ENCODE measurements around the gene CPLX3.
A peak's percentile ranks its signal among the peaks of the same experiment; 100 is the strongest.

The CPLX3 gene

GRCh38 chr15:74858369-74858740, 31.9 kb downstream of the CPLX3 start:
- H3K4me3 ChIP-seq (ENCODE audit: low read depth, low read length), result no peak overlapping the region
- TF ChIP-seq MYC (IDR thresholded peaks at IDR 0.05; ENCODE audit: low read depth, low read length) (no peak), POLR2A (IDR thresholded peaks at IDR 0.05; ENCODE audit: extremely low read depth, insufficient read length) (no peak), MAX (IDR thresholded peaks at IDR 0.05; ENCODE audit: low read depth, low read length) (no peak), CTCF (IDR thresholded peaks at IDR 0.05; ENCODE audit: low read depth, low read length) (no peak)
- no peak for DNase-seq (ENCODE audit: low read depth)

- no peak for TF ChIP-seq MAX (IDR thresholded peaks at IDR 0.05; ENCODE audit: low read depth, low read length)
- no peak overlapping the region for H3K4me3 ChIP-seq (ENCODE audit: low read depth, low read length)
- no peak for DNase-seq (ENCODE audit: low read depth)
Observed at GRCh38 chr15:74863239-74864056, 37.0 kb downstream of the CPLX3 start.

GRCh38 chr15:74864296-74864695, 37.9 kb downstream of the CPLX3 start:
- TF ChIP-seq MAX (IDR thresholded peaks at IDR 0.05; ENCODE audit: low read depth, low read length), result no peak
- TF ChIP-seq CTCF (IDR thresholded peaks at IDR 0.05; ENCODE audit: low read depth, low read length), result no peak
- no peak for TF ChIP-seq MYC (IDR thresholded peaks at IDR 0.05; ENCODE audit: low read depth, low read length)
- no peak for TF ChIP-seq POLR2A (IDR thresholded peaks at IDR 0.05; ENCODE audit: extremely low read depth, insufficient read length)
- no peak overlapping the region for H3K4me3 ChIP-seq (ENCODE audit: low read depth, low read length)
- no peak for DNase-seq (ENCODE audit: low read depth)

GRCh38 chr15:74865316-74865715, 38.9 kb downstream of the CPLX3 start:
- no peak for TF ChIP-seq MYC (IDR thresholded peaks at IDR 0.05; ENCODE audit: low read depth, low read length)
- no peak for TF ChIP-seq CTCF (IDR thresholded peaks at IDR 0.05; ENCODE audit: low read depth, low read length)
- TF ChIP-seq MAX (IDR thresholded peaks at IDR 0.05; ENCODE audit: low read depth, low read length), result no peak
- no peak for TF ChIP-seq POLR2A (IDR thresholded peaks at IDR 0.05; ENCODE audit: extremely low read depth, insufficient read length)

GRCh38 chr15:74866090-74866489, 39.7 kb downstream of the CPLX3 start:
- no peak overlapping the region for H3K4me3 ChIP-seq (ENCODE audit: low read depth, low read length)
- no peak for DNase-seq (ENCODE audit: low read depth)
- TF ChIP-seq CTCF (IDR thresholded peaks at IDR 0.05; ENCODE audit: low read depth, low read length) (no peak), POLR2A (IDR thresholded peaks at IDR 0.05; ENCODE audit: extremely low read depth, insufficient read length) (no peak), MYC (IDR thresholded peaks at IDR 0.05; ENCODE audit: low read depth, low read length) (no peak), MAX (IDR thresholded peaks at IDR 0.05; ENCODE audit: low read depth, low read length) (no peak)

More at GRCh38 chr15:74865316-74865715, 38.9 kb downstream of the CPLX3 start:
- DNase-seq (ENCODE audit: low read depth), result no peak
- no peak overlapping the region for H3K4me3 ChIP-seq (ENCODE audit: low read depth, low read length)

GRCh38 chr15:74867466-74868038, 41.1 kb downstream of the CPLX3 start:
- peak; percentile 18 for DNase-seq (ENCODE audit: low read depth)
- no peak for TF ChIP-seq CTCF (IDR thresholded peaks at IDR 0.05; ENCODE audit: low read depth, low read length)
- TF ChIP-seq POLR2A (IDR thresholded peaks at IDR 0.05; ENCODE audit: extremely low read depth, insufficient read length), result no peak
- TF ChIP-seq MAX (IDR thresholded peaks at IDR 0.05; ENCODE audit: low read depth, low read length), result no peak
- no peak for TF ChIP-seq MYC (IDR thresholded peaks at IDR 0.05; ENCODE audit: low read depth, low read length)
- no peak overlapping the region for H3K4me3 ChIP-seq (ENCODE audit: low read depth, low read length)

Data from NB4 (cell line).